SKM-1 treated with dmso at 0.1 percent for 144 hours (cell line): Measurements from ENCODE around the gene PPFIA1.

Source experiments
- DNase-seq: peaks from one replicate; lab custom pipeline; 2025; ENCODE audit not compliant: unreplicated experiment; lab: John Stamatoyannopoulos, UW

Gene PPFIA1

GRCh38 chr11:70270104-70270876, at the start of gene PPFIA1:
TSS of gene PPFIA1 (plus strand) at chr11:70270690. CDS start at chr11:70272173, 1,483 bp downstream.
- DNase-seq: peak; percentile 91

- DNase-seq: no peak
Observed at GRCh38 chr11:70220920-70221319, 49.6 kb upstream of the PPFIA1 start.

GRCh38 chr11:70225681-70226177, 44.8 kb upstream of the PPFIA1 start:
- DNase-seq: no peak

GRCh38 chr11:70226183-70226582, 44.3 kb upstream of the PPFIA1 start:
- DNase-seq: no peak

- DNase-seq: peak; percentile 3
Observed at GRCh38 chr11:70226967-70227366, 43.5 kb upstream of the PPFIA1 start.

GRCh38 chr11:70229737-70230136, 40.8 kb upstream of the PPFIA1 start:
- no peak for DNase-seq

- DNase-seq: no peak
Observed at GRCh38 chr11:70230151-70230839, 40.2 kb upstream of the PPFIA1 start.

- no peak for DNase-seq
Observed at GRCh38 chr11:70230840-70231710, 39.4 kb upstream of the PPFIA1 start.

GRCh38 chr11:70233034-70233433, 37.5 kb upstream of the PPFIA1 start:
- no peak for DNase-seq

- no peak for DNase-seq
Observed at GRCh38 chr11:70233511-70233934, 37.0 kb upstream of the PPFIA1 start.

- DNase-seq: no peak
Observed at GRCh38 chr11:70233962-70234361, 36.5 kb upstream of the PPFIA1 start.

GRCh38 chr11:70240337-70240736, 30.2 kb upstream of the PPFIA1 start:
- DNase-seq: no peak

GRCh38 chr11:70241709-70242108, 28.8 kb upstream of the PPFIA1 start:
- DNase-seq: no peak

GRCh38 chr11:70242885-70243284, 27.6 kb upstream of the PPFIA1 start:
- no peak for DNase-seq

GRCh38 chr11:70243912-70244652, 26.4 kb upstream of the PPFIA1 start:
- no peak for DNase-seq

- DNase-seq: no peak
Observed at GRCh38 chr11:70244698-70245097, 25.8 kb upstream of the PPFIA1 start.

GRCh38 chr11:70246196-70246595, 24.3 kb upstream of the PPFIA1 start:
- DNase-seq: no peak

GRCh38 chr11:70247042-70247709, 23.3 kb upstream of the PPFIA1 start:
- no peak for DNase-seq

GRCh38 chr11:70247710-70248072, 22.8 kb upstream of the PPFIA1 start:
- no peak for DNase-seq
